ENCODE data around the gene MYLK.
"Not testable (repeated sequence)": the region's sequence is repeated elsewhere in the genome, so short reads cannot be mapped to it uniquely, and the experiment has no call there.

- TF ChIP-seq, protein P1, sequence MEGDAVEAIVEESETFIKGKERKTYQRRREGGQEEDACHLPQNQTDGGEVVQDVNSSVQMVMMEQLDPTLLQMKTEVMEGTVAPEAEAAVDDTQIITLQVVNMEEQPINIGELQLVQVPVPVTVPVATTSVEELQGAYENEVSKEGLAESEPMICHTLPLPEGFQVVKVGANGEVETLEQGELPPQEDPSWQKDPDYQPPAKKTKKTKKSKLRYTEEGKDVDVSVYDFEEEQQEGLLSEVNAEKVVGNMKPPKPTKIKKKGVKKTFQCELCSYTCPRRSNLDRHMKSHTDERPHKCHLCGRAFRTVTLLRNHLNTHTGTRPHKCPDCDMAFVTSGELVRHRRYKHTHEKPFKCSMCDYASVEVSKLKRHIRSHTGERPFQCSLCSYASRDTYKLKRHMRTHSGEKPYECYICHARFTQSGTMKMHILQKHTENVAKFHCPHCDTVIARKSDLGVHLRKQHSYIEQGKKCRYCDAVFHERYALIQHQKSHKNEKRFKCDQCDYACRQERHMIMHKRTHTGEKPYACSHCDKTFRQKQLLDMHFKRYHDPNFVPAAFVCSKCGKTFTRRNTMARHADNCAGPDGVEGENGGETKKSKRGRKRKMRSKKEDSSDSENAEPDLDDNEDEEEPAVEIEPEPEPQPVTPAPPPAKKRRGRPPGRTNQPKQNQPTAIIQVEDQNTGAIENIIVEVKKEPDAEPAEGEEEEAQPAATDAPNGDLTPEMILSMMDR (IDR thresholded peaks at IDR 0.05; ENCODE audit: insufficient read depth, low read length): not testable (repeated sequence)
- not testable (repeated sequence) for TF ChIP-seq POLR2AphosphoS5 (IDR thresholded peaks at IDR 0.05; ENCODE audit: low read depth)
These were observed 283.3 kb downstream of the MYLK start for GRCh38 chr3:123600863-123601262.

All from HL-60 (cell line).